ENCODE results near the gene NR6A1. TPM values are rescaled to one million over a fixed set of nuclear protein-coding genes. Genes with fewer than 3 reads are reported as not detected.

Gene NR6A1
- total RNA-seq, 1 experiment from 2014 or later: 99.3 TPM

GRCh38 chr9:124793015-124793541 is 22.0 kb upstream of the NR6A1 start:
- WGBS (ENCODE audit: extremely low coverage, insufficient read length, low lambda C conversion rate): no CpG with 5 or more reads among the region's 9 CpGs
- Histone ChIP-seq H3K56ac (ENCODE audit: insufficient read length, low read depth, low read length) (no peak overlapping the region), H3K9ac (ENCODE audit: extremely low read depth, insufficient read length, low read length) (no peak overlapping the region), H3K23me2 (ENCODE audit: insufficient read length, low read depth, low read length, poor library complexity, severe bottlenecking) (no peaks in the 10 kb centered on the region), H2AFZ (ENCODE audit: low read length) (no peak overlapping the region), H3K4ac (ENCODE audit: low read depth, low read length) (no peak overlapping the region), H3K18ac (ENCODE audit: insufficient read length, low read depth, low read length) (no peak overlapping the region), H3K4me2 (ENCODE audit: insufficient read depth, insufficient read length, low read length) (no peak overlapping the region), H3K23ac (ENCODE audit: insufficient read length, low read depth, low read length) (no peak overlapping the region), H4K5ac (ENCODE audit: insufficient read length, low read depth, low read length) (no peak overlapping the region), H3K27me3 (ENCODE audit: insufficient read depth, low read length) (no peaks in the 10 kb centered on the region), H4K20me1 (ENCODE audit: control insufficient read depth, insufficient read depth, insufficient read length) (no peaks in the 10 kb centered on the region), H2BK12ac (ENCODE audit: insufficient read length, low read depth, low read length) (no peak overlapping the region), H3T11ph (ENCODE audit: low read length) (no peak overlapping the region), H4K91ac (ENCODE audit: insufficient read length, low read depth, low read length) (no peak overlapping the region), H4K8ac (replicated peaks; ENCODE audit: insufficient read length, low read depth, low read length) (no peak overlapping the region), H2BK120ac (ENCODE audit: low read depth, low read length, poor library complexity, severe bottlenecking) (no peak overlapping the region), H3K27ac (ENCODE audit: insufficient read length, low read depth, low read length) (no peak overlapping the region), H3K4me1 (ENCODE audit: insufficient read depth, low read length) (no peaks in the 10 kb centered on the region), H2BK15ac (ENCODE audit: low read depth, low read length) (no peak overlapping the region), H2BK5ac (ENCODE audit: insufficient read length, low read length) (no peak overlapping the region), H3K79me2 (ENCODE audit: insufficient read depth, low read length) (no peaks in the 10 kb centered on the region), H3K14ac (ENCODE audit: insufficient read depth, low read length) (no peak overlapping the region), H2BK20ac (ENCODE audit: low read depth, low read length, poor library complexity, severe bottlenecking) (no peak overlapping the region), H2AK5ac (ENCODE audit: insufficient read length, low read length) (no peak overlapping the region), H3K79me1 (ENCODE audit: insufficient read depth, low read depth, low read length, poor library complexity, severe bottlenecking) (no peaks in the 10 kb centered on the region), H3K9me3 (ENCODE audit: control insufficient read depth, low read depth, low read length) (no peaks in the 10 kb centered on the region)
- no peaks in the 10 kb centered on the region; a peak in 1 of 7 replicates for H3K36me3 Mint-ChIP-seq (ENCODE audit: insufficient read depth in 1 of 3, low read depth in 3 of 3)
- H3K9me3 Mint-ChIP-seq: no peaks in the 10 kb centered on the region
- no peak overlapping the region for H3K4me3 Mint-ChIP-seq
- TF ChIP-seq, protein P1, sequence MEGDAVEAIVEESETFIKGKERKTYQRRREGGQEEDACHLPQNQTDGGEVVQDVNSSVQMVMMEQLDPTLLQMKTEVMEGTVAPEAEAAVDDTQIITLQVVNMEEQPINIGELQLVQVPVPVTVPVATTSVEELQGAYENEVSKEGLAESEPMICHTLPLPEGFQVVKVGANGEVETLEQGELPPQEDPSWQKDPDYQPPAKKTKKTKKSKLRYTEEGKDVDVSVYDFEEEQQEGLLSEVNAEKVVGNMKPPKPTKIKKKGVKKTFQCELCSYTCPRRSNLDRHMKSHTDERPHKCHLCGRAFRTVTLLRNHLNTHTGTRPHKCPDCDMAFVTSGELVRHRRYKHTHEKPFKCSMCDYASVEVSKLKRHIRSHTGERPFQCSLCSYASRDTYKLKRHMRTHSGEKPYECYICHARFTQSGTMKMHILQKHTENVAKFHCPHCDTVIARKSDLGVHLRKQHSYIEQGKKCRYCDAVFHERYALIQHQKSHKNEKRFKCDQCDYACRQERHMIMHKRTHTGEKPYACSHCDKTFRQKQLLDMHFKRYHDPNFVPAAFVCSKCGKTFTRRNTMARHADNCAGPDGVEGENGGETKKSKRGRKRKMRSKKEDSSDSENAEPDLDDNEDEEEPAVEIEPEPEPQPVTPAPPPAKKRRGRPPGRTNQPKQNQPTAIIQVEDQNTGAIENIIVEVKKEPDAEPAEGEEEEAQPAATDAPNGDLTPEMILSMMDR (conservative IDR thresholded peaks at IDR 0.05): no peak
- no peak overlapping the region; a peak in 1 of 7 replicates for H3K27ac Mint-ChIP-seq
- DNase-seq: no peak
- peaks cover 5 to 11% of the 10 kb centered on the region in 2 experiments for H3K4me1 Mint-ChIP-seq
- no peaks in the 10 kb centered on the region for H3K27me3 Mint-ChIP-seq (ENCODE audit: low read depth)

Measured in H9 (cell line).